GM12873 (cell line): ENCODE measurements around the gene GJB4.

Experiments
- TF ChIP-seq, protein P1 (sequence below): IDR thresholded peaks from 2 replicates; pipeline ENCODE4 v1.5.1; 2012; ENCODE audit warnings: low read depth, mild to moderate bottlenecking, moderate library complexity, low read length, control low read depth; ENCODE audit not compliant: insufficient read depth; ENCODE audit errors: missing control alignments

GJB4 gene

GRCh38 chr1:34779962-34780361 lies 20.4 kb downstream of the GJB4 start:
- TF ChIP-seq, protein P1, sequence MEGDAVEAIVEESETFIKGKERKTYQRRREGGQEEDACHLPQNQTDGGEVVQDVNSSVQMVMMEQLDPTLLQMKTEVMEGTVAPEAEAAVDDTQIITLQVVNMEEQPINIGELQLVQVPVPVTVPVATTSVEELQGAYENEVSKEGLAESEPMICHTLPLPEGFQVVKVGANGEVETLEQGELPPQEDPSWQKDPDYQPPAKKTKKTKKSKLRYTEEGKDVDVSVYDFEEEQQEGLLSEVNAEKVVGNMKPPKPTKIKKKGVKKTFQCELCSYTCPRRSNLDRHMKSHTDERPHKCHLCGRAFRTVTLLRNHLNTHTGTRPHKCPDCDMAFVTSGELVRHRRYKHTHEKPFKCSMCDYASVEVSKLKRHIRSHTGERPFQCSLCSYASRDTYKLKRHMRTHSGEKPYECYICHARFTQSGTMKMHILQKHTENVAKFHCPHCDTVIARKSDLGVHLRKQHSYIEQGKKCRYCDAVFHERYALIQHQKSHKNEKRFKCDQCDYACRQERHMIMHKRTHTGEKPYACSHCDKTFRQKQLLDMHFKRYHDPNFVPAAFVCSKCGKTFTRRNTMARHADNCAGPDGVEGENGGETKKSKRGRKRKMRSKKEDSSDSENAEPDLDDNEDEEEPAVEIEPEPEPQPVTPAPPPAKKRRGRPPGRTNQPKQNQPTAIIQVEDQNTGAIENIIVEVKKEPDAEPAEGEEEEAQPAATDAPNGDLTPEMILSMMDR: no peak

DNA sequence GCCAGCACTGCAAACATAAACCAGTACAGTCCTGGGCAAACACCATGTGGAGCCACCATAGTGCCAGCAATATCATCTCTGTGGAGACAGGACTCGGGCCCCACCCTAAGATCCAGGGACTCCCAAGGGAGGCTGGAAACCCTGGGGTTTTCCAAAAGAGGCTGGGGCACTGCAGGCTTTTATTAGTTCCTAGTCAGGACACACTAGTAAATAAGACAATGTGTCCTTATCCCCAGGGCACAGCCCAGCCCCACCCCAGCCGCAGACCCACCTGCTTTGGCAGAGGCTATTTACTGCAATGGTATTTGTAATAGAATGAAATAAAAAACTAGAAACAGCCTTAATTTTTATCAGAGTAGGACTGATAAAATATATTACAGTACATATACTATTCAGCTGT lies 21.0 kb downstream of the GJB4 start:
- TF ChIP-seq, protein P1: no peak

DNA sequence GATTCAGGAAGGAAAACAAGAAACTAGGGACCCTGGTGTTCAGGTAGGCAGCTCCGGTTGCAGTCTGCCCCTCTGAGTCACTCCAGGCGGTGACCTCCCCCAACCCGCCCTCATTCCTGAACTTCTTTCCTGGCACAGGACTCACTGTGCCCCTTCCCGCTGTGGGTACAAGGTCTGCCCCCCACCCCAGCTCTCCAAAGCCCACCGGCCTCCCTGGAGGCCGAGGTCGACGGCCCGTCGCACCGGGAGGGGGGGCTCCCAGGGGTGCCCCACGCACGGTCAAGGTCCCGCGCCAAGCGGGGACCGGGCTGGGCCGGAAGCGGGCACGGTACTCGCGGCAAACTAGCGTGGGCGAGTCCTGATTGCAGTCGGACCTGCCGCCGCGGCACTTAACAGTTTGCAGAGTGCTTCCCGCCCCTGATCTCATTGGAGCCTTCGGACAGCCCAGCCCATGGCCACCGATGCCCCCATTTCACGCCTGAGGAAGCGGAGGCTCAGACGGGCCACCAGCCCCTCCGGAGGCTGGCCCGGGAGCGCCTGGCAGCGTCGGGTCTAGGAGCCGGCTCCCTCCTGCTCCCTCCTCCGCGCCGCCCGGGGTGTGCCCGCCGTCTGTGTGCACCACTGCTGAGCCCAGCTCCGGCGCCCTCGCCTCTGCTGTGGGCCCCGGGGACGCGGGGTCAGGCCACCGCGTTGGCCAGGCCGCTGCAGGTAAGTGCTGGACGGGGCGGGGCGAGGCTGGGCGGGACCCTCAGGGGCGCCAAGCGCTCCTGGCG lies 21.7 kb downstream of the GJB4 start, which contains the start of gene GJB3:
Gene GJB3 (plus strand): TSS at position 144 of the 773 bp plus-strand sequence. CDS start 3,549 bp downstream, outside the sequence.
- TF ChIP-seq, protein P1: no peak

DNA sequence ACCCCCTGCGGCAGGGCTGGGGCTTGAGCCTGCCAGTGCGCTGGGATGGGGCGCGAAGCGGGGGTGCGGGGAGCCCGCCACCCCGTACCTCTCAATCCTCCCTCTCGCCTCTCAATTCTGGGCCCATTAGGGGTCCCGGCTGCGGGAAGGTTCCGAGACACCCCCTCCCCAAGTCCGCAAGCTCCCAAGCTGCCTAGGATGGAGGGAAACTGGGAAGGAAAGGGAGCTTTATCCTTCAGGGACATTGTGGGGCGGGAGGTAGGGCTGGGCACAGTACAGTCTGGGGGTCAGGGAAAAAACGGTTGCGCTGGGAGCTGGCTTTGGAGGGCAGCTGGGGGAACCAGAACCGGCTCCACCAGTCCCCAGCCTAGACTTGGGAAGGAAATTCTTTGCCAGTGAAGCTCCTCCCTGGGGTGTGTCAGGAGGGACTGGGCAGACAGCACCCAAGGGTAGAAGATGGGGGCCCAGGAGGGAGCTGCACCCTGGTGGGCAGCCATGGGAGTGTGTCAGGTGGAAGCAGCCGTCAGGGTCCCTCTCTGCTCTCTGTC lies 22.4 kb downstream of the GJB4 start:
- TF ChIP-seq, protein P1: no peak

DNA sequence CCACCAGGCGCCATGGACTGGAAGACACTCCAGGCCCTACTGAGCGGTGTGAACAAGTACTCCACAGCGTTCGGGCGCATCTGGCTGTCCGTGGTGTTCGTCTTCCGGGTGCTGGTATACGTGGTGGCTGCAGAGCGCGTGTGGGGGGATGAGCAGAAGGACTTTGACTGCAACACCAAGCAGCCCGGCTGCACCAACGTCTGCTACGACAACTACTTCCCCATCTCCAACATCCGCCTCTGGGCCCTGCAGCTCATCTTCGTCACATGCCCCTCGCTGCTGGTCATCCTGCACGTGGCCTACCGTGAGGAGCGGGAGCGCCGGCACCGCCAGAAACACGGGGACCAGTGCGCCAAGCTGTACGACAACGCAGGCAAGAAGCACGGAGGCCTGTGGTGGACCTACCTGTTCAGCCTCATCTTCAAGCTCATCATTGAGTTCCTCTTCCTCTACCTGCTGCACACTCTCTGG lies 25.2 kb downstream of the GJB4 start:
- TF ChIP-seq, protein P1: no peak

DNA sequence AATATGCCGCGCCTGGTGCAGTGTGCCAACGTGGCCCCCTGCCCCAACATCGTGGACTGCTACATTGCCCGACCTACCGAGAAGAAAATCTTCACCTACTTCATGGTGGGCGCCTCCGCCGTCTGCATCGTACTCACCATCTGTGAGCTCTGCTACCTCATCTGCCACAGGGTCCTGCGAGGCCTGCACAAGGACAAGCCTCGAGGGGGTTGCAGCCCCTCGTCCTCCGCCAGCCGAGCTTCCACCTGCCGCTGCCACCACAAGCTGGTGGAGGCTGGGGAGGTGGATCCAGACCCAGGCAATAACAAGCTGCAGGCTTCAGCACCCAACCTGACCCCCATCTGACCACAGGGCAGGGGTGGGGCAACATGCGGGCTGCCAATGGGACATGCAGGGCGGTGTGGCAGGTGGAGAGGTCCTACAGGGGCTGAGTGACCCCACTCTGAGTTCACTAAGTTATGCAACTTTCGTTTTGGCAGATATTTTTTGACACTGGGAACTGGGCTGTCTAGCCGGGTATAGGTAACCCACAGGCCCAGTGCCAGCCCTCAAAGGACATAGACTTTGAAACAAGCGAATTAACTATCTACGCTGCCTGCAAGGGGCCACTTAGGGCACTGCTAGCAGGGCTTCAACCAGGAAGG lies 25.8 kb downstream of the GJB4 start:
- TF ChIP-seq, protein P1: no peak

- TF ChIP-seq, protein P1: no peak
Observed at GRCh38 chr1:34785875-34786470, 26.4 kb downstream of the GJB4 start.
